Thoracic aorta (tissue), 2 donors: Measurements from ENCODE around the gene CDC42BPA. TPM values are rescaled to one million over a fixed set of nuclear protein-coding genes. Genes with fewer than 3 reads are reported as not detected.
A peak's percentile ranks its signal among the peaks of the same experiment; 100 is the strongest.
"Not testable (repeated sequence)": the region's sequence is repeated elsewhere in the genome, so short reads cannot be mapped to it uniquely, and the experiment has no call there.

ENCODE experiments used
- ATAC-seq: fragments of 150-250 bp; one replicate; pipeline ENCODE4 v1.8.0; 2017; ENCODE audit warnings: low read depth; ENCODE audit not compliant: insufficient number of reproducible peaks, low FRiP score
- DNase-seq: peaks from one replicate; pipeline ENCODE4 v3.0.0-alpha.2; 2020; ENCODE audit warnings: low spot score
- H3K27ac ChIP-seq, 2 donors: fragments of 200-600 bp; sonication (generic); 1 replicate in 1 of 2; 2 replicates in 1 of 2; pipeline ENCODE4 v1.5.1; 2016; ENCODE audit warnings: mild to moderate bottlenecking in 2 of 2, moderate library complexity in 2 of 2
- H3K27me3 ChIP-seq: fragments of 200-600 bp; sonication (generic); replicated peaks from 2 replicates; pipeline ENCODE4 v1.6.0; 2016; ENCODE audit warnings: mild to moderate bottlenecking; ENCODE audit not compliant: insufficient read depth
- H3K36me3 ChIP-seq: fragments of 200-600 bp; sonication (generic); one replicate; pipeline ENCODE4 v1.5.1; 2016
- H3K4me1 ChIP-seq, 2 donors: fragments of 200-600 bp; sonication (generic); 1 replicate in 1 of 2; 2 replicates in 1 of 2; pipeline versions ENCODE4 v1.5.1 to v1.6.0; 2016; ENCODE audit warnings: low read depth in 2 of 2, mild to moderate bottlenecking in 1 of 2; ENCODE audit not compliant: control insufficient read depth in 1 of 2
- H3K4me3 ChIP-seq: fragments of 200-600 bp; sonication (generic); 2 replicates; pipeline ENCODE4 v1.5.1; 2016; ENCODE audit warnings: mild to moderate bottlenecking
- H3K9me3 ChIP-seq: fragments of 200-600 bp; sonication (generic); 2 replicates; pipeline ENCODE4 v1.5.1; 2016
- total RNA-seq, 2 donors: library from RNA; depleted of rRNA; stranded (reverse); fragments of >200 nt; gene quantifications; one replicate each; pipeline versions ENCODE4 v1.1.0 to v1.2.3, GENCODE V29; 2016
- TF ChIP-seq, protein P1 (sequence below): fragments of 200-600 bp; sonication (generic); IDR thresholded peaks from one replicate; pipeline ENCODE4 v1.5.1; 2019; ENCODE audit warnings: antibody characterized with exemption

The CDC42BPA gene
- total RNA-seq, 2 donors from 2014 or later: 62.4 to 89.7 TPM

- Histone ChIP-seq H3K9me3 (no peaks in the 10 kb centered on the region), H3K27me3 (no peaks in the 10 kb centered on the region), H3K36me3 (no peaks in the 10 kb centered on the region), H3K27ac (no peak overlapping the region), H3K4me3 (no peak overlapping the region), H3K4me1 (peaks cover 12 to 15% of the 10 kb centered on the region in 2 donors)
- DNase-seq (no peak), ATAC-seq (no peak)
- TF ChIP-seq, protein P1, sequence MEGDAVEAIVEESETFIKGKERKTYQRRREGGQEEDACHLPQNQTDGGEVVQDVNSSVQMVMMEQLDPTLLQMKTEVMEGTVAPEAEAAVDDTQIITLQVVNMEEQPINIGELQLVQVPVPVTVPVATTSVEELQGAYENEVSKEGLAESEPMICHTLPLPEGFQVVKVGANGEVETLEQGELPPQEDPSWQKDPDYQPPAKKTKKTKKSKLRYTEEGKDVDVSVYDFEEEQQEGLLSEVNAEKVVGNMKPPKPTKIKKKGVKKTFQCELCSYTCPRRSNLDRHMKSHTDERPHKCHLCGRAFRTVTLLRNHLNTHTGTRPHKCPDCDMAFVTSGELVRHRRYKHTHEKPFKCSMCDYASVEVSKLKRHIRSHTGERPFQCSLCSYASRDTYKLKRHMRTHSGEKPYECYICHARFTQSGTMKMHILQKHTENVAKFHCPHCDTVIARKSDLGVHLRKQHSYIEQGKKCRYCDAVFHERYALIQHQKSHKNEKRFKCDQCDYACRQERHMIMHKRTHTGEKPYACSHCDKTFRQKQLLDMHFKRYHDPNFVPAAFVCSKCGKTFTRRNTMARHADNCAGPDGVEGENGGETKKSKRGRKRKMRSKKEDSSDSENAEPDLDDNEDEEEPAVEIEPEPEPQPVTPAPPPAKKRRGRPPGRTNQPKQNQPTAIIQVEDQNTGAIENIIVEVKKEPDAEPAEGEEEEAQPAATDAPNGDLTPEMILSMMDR: no peak
These were observed 182.0 kb downstream of the CDC42BPA start for GRCh38 chr1:227136210-227136820.

- no peak for ATAC-seq
- TF ChIP-seq, protein P1: no peak
- H3K27me3 ChIP-seq: no peaks in the 10 kb centered on the region
- H3K4me3 ChIP-seq: no peak overlapping the region
- no peak overlapping the region for H3K27ac ChIP-seq
- no peaks in the 10 kb centered on the region for H3K9me3 ChIP-seq
- no peaks in the 10 kb centered on the region for H3K36me3 ChIP-seq
- peaks cover 12 to 15% of the 10 kb centered on the region in 2 donors for H3K4me1 ChIP-seq
- DNase-seq: no peak
These were observed 183.5 kb downstream of the CDC42BPA start for GRCh38 chr1:227134686-227135314.

- H3K27ac ChIP-seq, ATAC-seq, H3K9me3 ChIP-seq, H3K4me3 ChIP-seq, H3K36me3 ChIP-seq, DNase-seq, H3K27me3 ChIP-seq: not testable (repeated sequence)
- H3K4me1 ChIP-seq: peaks cover 12 to 15% of the 10 kb centered on the region in 2 donors
These were observed 185.6 kb downstream of the CDC42BPA start for GRCh38 chr1:227132695-227133094.

DNA sequence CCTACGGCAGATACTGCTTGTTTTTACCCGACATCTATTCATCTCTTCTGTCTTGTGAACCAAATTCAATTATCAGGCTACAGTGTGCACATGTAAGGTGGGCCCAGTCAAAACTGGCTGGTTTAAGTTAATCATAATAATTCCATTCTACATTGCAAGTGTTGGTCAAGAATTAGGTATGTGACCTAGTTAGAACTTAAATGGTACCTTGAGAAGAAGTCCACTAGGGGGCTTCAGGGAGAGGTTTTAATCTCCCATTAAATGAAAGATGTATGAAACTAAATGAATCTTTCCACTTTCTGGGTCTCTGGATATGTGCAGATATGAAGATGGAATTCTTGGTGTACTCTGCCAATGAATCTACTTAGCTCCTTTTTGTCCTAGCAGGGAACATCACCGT lies 187.1 kb downstream of the CDC42BPA start:
- ATAC-seq (no peak), DNase-seq (no peak)
- Histone ChIP-seq H3K36me3 (no peaks in the 10 kb centered on the region), H3K4me3 (no peak overlapping the region), H3K27me3 (no peaks in the 10 kb centered on the region), H3K27ac (no peak overlapping the region), H3K4me1 (peaks cover 12 to 15% of the 10 kb centered on the region in 2 donors), H3K9me3 (no peaks in the 10 kb centered on the region)
- TF ChIP-seq, protein P1: peak; percentile 51

DNA sequence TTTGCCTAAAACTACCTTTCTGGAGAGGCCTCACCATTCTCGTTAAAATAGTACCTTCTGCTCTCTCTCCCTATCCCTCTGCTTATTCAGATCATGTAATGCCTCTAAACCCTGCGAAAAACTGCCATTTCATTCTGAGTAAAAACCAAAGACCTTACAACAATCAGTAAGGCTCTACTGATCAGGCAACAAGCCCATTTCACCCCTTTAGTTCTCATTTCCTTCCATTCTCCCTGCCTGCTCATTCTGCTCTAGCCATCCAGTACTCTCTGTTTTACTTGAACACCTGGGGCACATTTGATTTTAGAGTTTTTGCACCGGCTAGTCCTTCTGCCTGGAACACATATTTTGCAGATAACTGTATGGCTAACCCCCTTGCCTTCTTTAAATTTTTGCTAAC lies 190.4 kb downstream of the CDC42BPA start:
- H3K27me3 ChIP-seq: no peaks in the 10 kb centered on the region
- H3K27ac ChIP-seq: no peak overlapping the region
- TF ChIP-seq, protein P1: no peak
- H3K36me3 ChIP-seq: no peaks in the 10 kb centered on the region
- ATAC-seq (no peak), DNase-seq (no peak)
- no peaks in the 10 kb centered on the region for H3K4me1 ChIP-seq
- no peak overlapping the region for H3K4me3 ChIP-seq
- no peaks in the 10 kb centered on the region for H3K9me3 ChIP-seq
